EH (cell line): Measurements from ENCODE around the gene SURF2.

Experiments used
- DNase-seq: peaks from one replicate; pipeline ENCODE4 v3.0.0-alpha.2; 2015; ENCODE audit warnings: low read depth

SURF2 gene

GRCh38 chr9:133401588-133401987 is 45.2 kb downstream of the SURF2 start:
- no peak for DNase-seq

- no peak for DNase-seq
Observed at GRCh38 chr9:133402689-133403088, 46.3 kb downstream of the SURF2 start.

GRCh38 chr9:133403766-133404453 is 47.6 kb downstream of the SURF2 start:
- peak; percentile 30 for DNase-seq

GRCh38 chr9:133404454-133405002 is 48.2 kb downstream of the SURF2 start:
- no peak for DNase-seq

GRCh38 chr9:133405508-133406438 is 49.4 kb downstream of the SURF2 start:
- peak; percentile 13 for DNase-seq

GRCh38 chr9:133406480-133407307 is 50.3 kb downstream of the SURF2 start:
- peak; percentile 74 for DNase-seq

GRCh38 chr9:133408042-133408441 is 51.7 kb downstream of the SURF2 start:
- no peak for DNase-seq
